ENCODE results near the gene TANGO6. TPM values are rescaled to one million over a fixed set of nuclear protein-coding genes. Genes with fewer than 3 reads are reported as not detected.
"Not testable (repeated sequence)": the region's sequence is repeated elsewhere in the genome, so short reads cannot be mapped to it uniquely, and the experiment has no call there.

The TANGO6 gene
- total RNA-seq, 1 donor from 2014 or later, result 12.8 TPM

GRCh38 chr16:69049146-69049545 lies 205.8 kb downstream of the TANGO6 start:
- no peak for TF ChIP-seq EZH2 (IDR thresholded peaks at IDR 0.05)
- TF ChIP-seq, protein P1, sequence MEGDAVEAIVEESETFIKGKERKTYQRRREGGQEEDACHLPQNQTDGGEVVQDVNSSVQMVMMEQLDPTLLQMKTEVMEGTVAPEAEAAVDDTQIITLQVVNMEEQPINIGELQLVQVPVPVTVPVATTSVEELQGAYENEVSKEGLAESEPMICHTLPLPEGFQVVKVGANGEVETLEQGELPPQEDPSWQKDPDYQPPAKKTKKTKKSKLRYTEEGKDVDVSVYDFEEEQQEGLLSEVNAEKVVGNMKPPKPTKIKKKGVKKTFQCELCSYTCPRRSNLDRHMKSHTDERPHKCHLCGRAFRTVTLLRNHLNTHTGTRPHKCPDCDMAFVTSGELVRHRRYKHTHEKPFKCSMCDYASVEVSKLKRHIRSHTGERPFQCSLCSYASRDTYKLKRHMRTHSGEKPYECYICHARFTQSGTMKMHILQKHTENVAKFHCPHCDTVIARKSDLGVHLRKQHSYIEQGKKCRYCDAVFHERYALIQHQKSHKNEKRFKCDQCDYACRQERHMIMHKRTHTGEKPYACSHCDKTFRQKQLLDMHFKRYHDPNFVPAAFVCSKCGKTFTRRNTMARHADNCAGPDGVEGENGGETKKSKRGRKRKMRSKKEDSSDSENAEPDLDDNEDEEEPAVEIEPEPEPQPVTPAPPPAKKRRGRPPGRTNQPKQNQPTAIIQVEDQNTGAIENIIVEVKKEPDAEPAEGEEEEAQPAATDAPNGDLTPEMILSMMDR (IDR thresholded peaks at IDR 0.05), result no peak
- no peak for TF ChIP-seq EZH2phosphoT487 (IDR thresholded peaks at IDR 0.05)
- Histone ChIP-seq H3K9me3 (ENCODE audit: low read depth) (no peaks in the 10 kb centered on the region), H3K4me1 (no peaks in the 10 kb centered on the region), H3K36me3 (no peaks in the 10 kb centered on the region), H3K4me2 (no peak overlapping the region), H2AFZ (replicated peaks) (no peak overlapping the region), H3K4me3 (no peak overlapping the region), H3K79me2 (ENCODE audit: low read depth) (no peaks in the 10 kb centered on the region), H3K27me3 (no peaks in the 10 kb centered on the region), H3K9ac (no peak overlapping the region), H3F3A (ENCODE audit: low read depth) (no peaks in the 10 kb centered on the region), H4K20me1 (ENCODE audit: low read depth) (no peaks in the 10 kb centered on the region), H3K27ac (no peak overlapping the region)
- DNase-seq (ENCODE audit: low spot score), result no peak
- Mint-ChIP-seq H3K4me1 (no peaks in the 10 kb centered on the region), H3K27ac (no peak overlapping the region), H3K36me3 (no peaks in the 10 kb centered on the region), H3K27me3 (ENCODE audit: insufficient read depth, low read depth) (peaks cover 7% of the 10 kb centered on the region), H3K4me3 (no peak overlapping the region), H3K9me3 (peaks cover 4% of the 10 kb centered on the region)

GRCh38 chr16:69049603-69050375 lies 206.5 kb downstream of the TANGO6 start:
- no peaks in the 10 kb centered on the region for H3K79me2 ChIP-seq (ENCODE audit: low read depth)
- no peak overlapping the region for H3K27ac Mint-ChIP-seq

GRCh38 chr16:69051517-69051830 lies 208.1 kb downstream of the TANGO6 start:
- H3K79me2 ChIP-seq (ENCODE audit: low read depth); H3K27me3 Mint-ChIP-seq (ENCODE audit: insufficient read depth, low read depth); H3K9me3 Mint-ChIP-seq; H3K36me3 ChIP-seq; DNase-seq (ENCODE audit: low spot score); H4K20me1 ChIP-seq (ENCODE audit: low read depth); H3K27ac ChIP-seq; H3K27ac Mint-ChIP-seq; H3K36me3 Mint-ChIP-seq; H3K4me3 ChIP-seq; H3F3A ChIP-seq (ENCODE audit: low read depth); H3K4me3 Mint-ChIP-seq; H3K4me1 Mint-ChIP-seq; H3K9ac ChIP-seq; H3K27me3 ChIP-seq; H3K9me3 ChIP-seq (ENCODE audit: low read depth); H3K4me2 ChIP-seq; H2AFZ ChIP-seq (replicated peaks); H3K4me1 ChIP-seq: not testable (repeated sequence)

More at GRCh38 chr16:69049603-69050375, 206.5 kb downstream of the TANGO6 start:
- Histone ChIP-seq H3F3A (ENCODE audit: low read depth) (no peaks in the 10 kb centered on the region), H3K27ac (no peak overlapping the region), H3K9me3 (ENCODE audit: low read depth) (no peaks in the 10 kb centered on the region), H3K9ac (no peak overlapping the region), H3K4me3 (no peak overlapping the region), H3K27me3 (no peaks in the 10 kb centered on the region), H2AFZ (replicated peaks) (no peak overlapping the region), H3K36me3 (no peaks in the 10 kb centered on the region), H3K4me2 (no peak overlapping the region), H4K20me1 (ENCODE audit: low read depth) (no peaks in the 10 kb centered on the region), H3K4me1 (no peaks in the 10 kb centered on the region)
- Mint-ChIP-seq H3K27me3 (ENCODE audit: insufficient read depth, low read depth) (peaks cover 7% of the 10 kb centered on the region), H3K4me3 (no peak overlapping the region), H3K4me1 (no peaks in the 10 kb centered on the region), H3K36me3 (no peaks in the 10 kb centered on the region), H3K9me3 (peaks cover 4% of the 10 kb centered on the region)
- TF ChIP-seq EZH2 (IDR thresholded peaks at IDR 0.05) (no peak), EZH2phosphoT487 (IDR thresholded peaks at IDR 0.05) (no peak)
- TF ChIP-seq, protein P1 (IDR thresholded peaks at IDR 0.05), result no peak
- DNase-seq (ENCODE audit: low spot score), result no peak

DNA sequence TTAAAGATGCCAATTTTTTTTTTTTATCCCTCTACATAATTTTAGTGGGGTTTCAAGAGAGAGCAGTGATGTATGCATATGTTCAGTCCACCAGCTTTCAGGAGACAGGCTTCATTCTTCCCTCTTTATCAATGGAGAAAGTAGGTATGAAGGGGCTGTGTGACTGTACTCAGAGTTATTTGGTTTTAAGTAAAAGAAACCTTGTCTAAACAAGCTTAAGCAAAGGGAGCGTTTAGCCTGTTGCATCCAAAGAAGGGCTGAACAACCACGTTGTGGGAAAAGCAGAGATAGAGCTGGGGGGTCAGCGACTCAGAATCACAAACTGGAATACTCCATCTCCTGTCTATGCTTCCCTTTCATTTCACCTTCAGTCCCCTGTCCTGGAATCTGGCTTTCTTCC lies 211.7 kb downstream of the TANGO6 start:
- Histone ChIP-seq H2AFZ (replicated peaks) (no peak overlapping the region), H3K36me3 (no peaks in the 10 kb centered on the region), H3K9ac (no peak overlapping the region), H3K27me3 (no peaks in the 10 kb centered on the region), H3F3A (ENCODE audit: low read depth) (no peaks in the 10 kb centered on the region), H3K4me1 (no peaks in the 10 kb centered on the region), H4K20me1 (ENCODE audit: low read depth) (no peaks in the 10 kb centered on the region), H3K27ac (no peak overlapping the region), H3K79me2 (ENCODE audit: low read depth) (no peaks in the 10 kb centered on the region), H3K9me3 (ENCODE audit: low read depth) (no peaks in the 10 kb centered on the region), H3K4me3 (no peak overlapping the region), H3K4me2 (no peak overlapping the region)
- Mint-ChIP-seq H3K27ac (no peak overlapping the region), H3K4me1 (peaks cover 7% of the 10 kb centered on the region), H3K9me3 (peaks cover 2% of the 10 kb centered on the region), H3K36me3 (no peaks in the 10 kb centered on the region), H3K27me3 (ENCODE audit: insufficient read depth, low read depth) (peaks cover 8% of the 10 kb centered on the region), H3K4me3 (no peak overlapping the region)
- no peak for DNase-seq (ENCODE audit: low spot score)
- no peak for TF ChIP-seq EZH2phosphoT487 (IDR thresholded peaks at IDR 0.05)
- TF ChIP-seq, protein P1 (IDR thresholded peaks at IDR 0.05), result no peak
- TF ChIP-seq EZH2 (IDR thresholded peaks at IDR 0.05), result no peak
